ENCODE measurements around the gene CWF19L2. TPM values are rescaled to one million over a fixed set of nuclear protein-coding genes. Genes with fewer than 3 reads are reported as not detected.
A peak's percentile ranks its signal among the peaks of the same experiment; 100 is the strongest.
"Not testable (repeated sequence)": the region's sequence is repeated elsewhere in the genome, so short reads cannot be mapped to it uniquely, and the experiment has no call there.

CWF19L2 gene
- total RNA-seq, 1 donor from 2014 or later: 13.4 TPM

- H3K36me3 Mint-ChIP-seq: no peaks in the 10 kb centered on the region
- H3K27me3 Mint-ChIP-seq: peaks cover 45% of the 10 kb centered on the region
- no peak for TF ChIP-seq CTCF (conservative IDR thresholded peaks at IDR 0.05)
- H3K9me3 Mint-ChIP-seq: no peaks in the 10 kb centered on the region
- no peaks in the 10 kb centered on the region for H3K4me1 Mint-ChIP-seq (ENCODE audit: unreplicated experiment)
- no peak overlapping the region for H3K27ac Mint-ChIP-seq
- DNase-seq (ENCODE audit: extremely low spot score, unreplicated experiment): no peak
- no peak overlapping the region for H3K4me3 Mint-ChIP-seq
Observed at GRCh38 chr11:107473792-107474191, 16.2 kb upstream of the CWF19L2 start.

GRCh38 chr11:107472966-107473365 is 15.3 kb upstream of the CWF19L2 start:
- H3K9me3 Mint-ChIP-seq: no peaks in the 10 kb centered on the region
- no peak overlapping the region for H3K27ac Mint-ChIP-seq
- H3K4me3 Mint-ChIP-seq: no peak overlapping the region
- peaks cover 40% of the 10 kb centered on the region for H3K27me3 Mint-ChIP-seq
- TF ChIP-seq CTCF (conservative IDR thresholded peaks at IDR 0.05): no peak
- H3K4me1 Mint-ChIP-seq (ENCODE audit: unreplicated experiment): no peaks in the 10 kb centered on the region
- DNase-seq (ENCODE audit: extremely low spot score, unreplicated experiment): no peak
- H3K36me3 Mint-ChIP-seq: no peaks in the 10 kb centered on the region

GRCh38 chr11:107468596-107468995 is 11.0 kb upstream of the CWF19L2 start:
- DNase-seq (ENCODE audit: extremely low spot score, unreplicated experiment): no peak

GRCh38 chr11:107467696-107468095 is 10.1 kb upstream of the CWF19L2 start:
- Mint-ChIP-seq H3K36me3 (no peaks in the 10 kb centered on the region), H3K27ac (no peak overlapping the region), H3K4me3 (no peak overlapping the region), H3K9me3 (peaks cover 7% of the 10 kb centered on the region), H3K27me3 (peaks cover 47% of the 10 kb centered on the region), H3K4me1 (ENCODE audit: unreplicated experiment) (no peaks in the 10 kb centered on the region)
- DNase-seq (ENCODE audit: extremely low spot score, unreplicated experiment): no peak
- TF ChIP-seq CTCF (conservative IDR thresholded peaks at IDR 0.05): no peak

More at GRCh38 chr11:107468596-107468995, 11.0 kb upstream of the CWF19L2 start:
- no peak for TF ChIP-seq CTCF (conservative IDR thresholded peaks at IDR 0.05)
- H3K27ac Mint-ChIP-seq: no peak overlapping the region
- H3K9me3 Mint-ChIP-seq: peaks cover 3% of the 10 kb centered on the region
- H3K4me1 Mint-ChIP-seq (ENCODE audit: unreplicated experiment): no peaks in the 10 kb centered on the region
- no peak overlapping the region for H3K4me3 Mint-ChIP-seq
- peaks cover 38% of the 10 kb centered on the region for H3K27me3 Mint-ChIP-seq
- no peaks in the 10 kb centered on the region for H3K36me3 Mint-ChIP-seq

- not testable (repeated sequence) for H3K27ac Mint-ChIP-seq; H3K36me3 Mint-ChIP-seq; H3K9me3 Mint-ChIP-seq; DNase-seq (ENCODE audit: extremely low spot score, unreplicated experiment); H3K4me1 Mint-ChIP-seq (ENCODE audit: unreplicated experiment); H3K4me3 Mint-ChIP-seq
- H3K27me3 Mint-ChIP-seq: peaks cover 53% of the 10 kb centered on the region
Observed at GRCh38 chr11:107466275-107466866, 8.7 kb upstream of the CWF19L2 start.

GRCh38 chr11:107457205-107457557 is 444 bp downstream of the CWF19L2 start:
- Mint-ChIP-seq H3K27me3 (peaks cover 12% of the 10 kb centered on the region), H3K4me1 (ENCODE audit: unreplicated experiment) (peaks cover 9% of the 10 kb centered on the region), H3K9me3 (no peaks in the 10 kb centered on the region), H3K4me3 (peak overlapping the region; percentile 90), H3K27ac (peak overlapping the region; percentile 75), H3K36me3 (no peaks in the 10 kb centered on the region)
- no peak for DNase-seq (ENCODE audit: extremely low spot score, unreplicated experiment)
- no peak for TF ChIP-seq CTCF (conservative IDR thresholded peaks at IDR 0.05)

Data from type B pancreatic cell (in vitro differentiated cells).